Measurements from ENCODE around the gene PEAK3.

GRCh38 chr19:2312820-2313501 lies 31.0 kb upstream of the PEAK3 start:
- TF ChIP-seq, protein P1, sequence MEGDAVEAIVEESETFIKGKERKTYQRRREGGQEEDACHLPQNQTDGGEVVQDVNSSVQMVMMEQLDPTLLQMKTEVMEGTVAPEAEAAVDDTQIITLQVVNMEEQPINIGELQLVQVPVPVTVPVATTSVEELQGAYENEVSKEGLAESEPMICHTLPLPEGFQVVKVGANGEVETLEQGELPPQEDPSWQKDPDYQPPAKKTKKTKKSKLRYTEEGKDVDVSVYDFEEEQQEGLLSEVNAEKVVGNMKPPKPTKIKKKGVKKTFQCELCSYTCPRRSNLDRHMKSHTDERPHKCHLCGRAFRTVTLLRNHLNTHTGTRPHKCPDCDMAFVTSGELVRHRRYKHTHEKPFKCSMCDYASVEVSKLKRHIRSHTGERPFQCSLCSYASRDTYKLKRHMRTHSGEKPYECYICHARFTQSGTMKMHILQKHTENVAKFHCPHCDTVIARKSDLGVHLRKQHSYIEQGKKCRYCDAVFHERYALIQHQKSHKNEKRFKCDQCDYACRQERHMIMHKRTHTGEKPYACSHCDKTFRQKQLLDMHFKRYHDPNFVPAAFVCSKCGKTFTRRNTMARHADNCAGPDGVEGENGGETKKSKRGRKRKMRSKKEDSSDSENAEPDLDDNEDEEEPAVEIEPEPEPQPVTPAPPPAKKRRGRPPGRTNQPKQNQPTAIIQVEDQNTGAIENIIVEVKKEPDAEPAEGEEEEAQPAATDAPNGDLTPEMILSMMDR (IDR thresholded peaks at IDR 0.05) = no peak
- TF ChIP-seq POLR2A (IDR thresholded peaks at IDR 0.05) = no peak
